ENCODE measurements around the gene ATP6V1A.

DNA sequence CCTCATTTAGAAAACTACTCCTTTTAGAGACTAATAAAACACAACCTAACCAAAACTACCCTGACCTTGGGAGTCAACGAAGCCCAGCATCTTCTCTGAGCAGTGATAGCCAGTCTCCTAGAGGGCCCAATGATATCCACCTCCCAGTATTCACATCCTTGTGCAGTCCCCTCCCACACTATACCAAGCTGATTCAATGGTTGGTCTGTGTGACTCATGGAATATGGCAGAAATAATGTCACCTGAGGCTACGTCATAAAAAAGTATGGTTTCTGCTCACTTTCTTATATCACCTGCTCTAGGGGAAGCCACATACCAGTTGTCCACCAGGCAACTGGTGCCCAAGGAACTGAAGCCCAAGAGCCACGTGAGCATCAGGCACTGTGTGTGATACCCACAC is 29.0 kb upstream of the ATP6V1A start:
- TF ChIP-seq, protein P1, sequence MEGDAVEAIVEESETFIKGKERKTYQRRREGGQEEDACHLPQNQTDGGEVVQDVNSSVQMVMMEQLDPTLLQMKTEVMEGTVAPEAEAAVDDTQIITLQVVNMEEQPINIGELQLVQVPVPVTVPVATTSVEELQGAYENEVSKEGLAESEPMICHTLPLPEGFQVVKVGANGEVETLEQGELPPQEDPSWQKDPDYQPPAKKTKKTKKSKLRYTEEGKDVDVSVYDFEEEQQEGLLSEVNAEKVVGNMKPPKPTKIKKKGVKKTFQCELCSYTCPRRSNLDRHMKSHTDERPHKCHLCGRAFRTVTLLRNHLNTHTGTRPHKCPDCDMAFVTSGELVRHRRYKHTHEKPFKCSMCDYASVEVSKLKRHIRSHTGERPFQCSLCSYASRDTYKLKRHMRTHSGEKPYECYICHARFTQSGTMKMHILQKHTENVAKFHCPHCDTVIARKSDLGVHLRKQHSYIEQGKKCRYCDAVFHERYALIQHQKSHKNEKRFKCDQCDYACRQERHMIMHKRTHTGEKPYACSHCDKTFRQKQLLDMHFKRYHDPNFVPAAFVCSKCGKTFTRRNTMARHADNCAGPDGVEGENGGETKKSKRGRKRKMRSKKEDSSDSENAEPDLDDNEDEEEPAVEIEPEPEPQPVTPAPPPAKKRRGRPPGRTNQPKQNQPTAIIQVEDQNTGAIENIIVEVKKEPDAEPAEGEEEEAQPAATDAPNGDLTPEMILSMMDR (IDR thresholded peaks at IDR 0.05; ENCODE audit: borderline replicate concordance, extremely low read depth, low read length, poor library complexity, severe bottlenecking), result no peak
- no peak for TF ChIP-seq EZH2 (IDR thresholded peaks at IDR 0.05; ENCODE audit: borderline replicate concordance, low read depth, low read length, severe bottlenecking)

Measured in DND-41 (cell line).